ENCODE measurements around the gene NHEJ1. TPM values are rescaled to one million over a fixed set of nuclear protein-coding genes. Genes with fewer than 3 reads are reported as not detected.

Gene NHEJ1
- total RNA-seq, 1 experiment from 2014 or later, result 16.7 TPM

- no TSS peak for BruUV-seq (replicated peaks)
- CTCF ChIA-PET, result no interaction called here
- H3K4me1 ChIP-seq (ENCODE audit: insufficient read depth, low read length), result peaks cover 17% of the 10 kb centered on the region
- no peaks in the 10 kb centered on the region for H3K9me3 ChIP-seq (ENCODE audit: low read length)
- H4K20me1 ChIP-seq (ENCODE audit: low read length), result no peaks in the 10 kb centered on the region
- peaks cover 8% of the 10 kb centered on the region; the same call in 1 of the 2 replicates for H3K27me3 ChIP-seq (ENCODE audit: low read length)
- H3K4me3 ChIP-seq (ENCODE audit: low read length), result no peak overlapping the region
- no peak overlapping the region; the same call in 1 of the 2 replicates for H3K4me2 ChIP-seq (ENCODE audit: low read length)
- POLR2A ChIA-PET (ENCODE audit: unreplicated experiment), result no interaction called here
- DNase-seq (peak; percentile 66), ATAC-seq (peak; percentile 54)
- TF ChIP-seq EZH2 (IDR thresholded peaks at IDR 0.05; ENCODE audit: low read length, unreplicated experiment), result no peak
- TF ChIP-seq CTCF (conservative IDR thresholded peaks at IDR 0.05; ENCODE audit: low read depth, low read length), result no peak
- TF ChIP-seq EZH2phosphoT487 (IDR thresholded peaks at IDR 0.05; ENCODE audit: borderline replicate concordance, low read length), result no peak
- no peaks in the 10 kb centered on the region for H3F3A ChIP-seq (ENCODE audit: low read length, unreplicated experiment)
- no peaks in the 10 kb centered on the region for H3K36me3 ChIP-seq (ENCODE audit: low read depth, low read length)
- no peaks in the 10 kb centered on the region for H3K79me2 ChIP-seq (ENCODE audit: low read length)
- intact Hi-C loops (cut with micrococcal nuclease), result no loop called here
- no peak overlapping the region for H2AFZ ChIP-seq (ENCODE audit: low read length)
- H3K27ac ChIP-seq (ENCODE audit: low read length), result peak overlapping the region; percentile 14; the same call in 1 of the 2 replicates
- no peak overlapping the region for H3K9ac ChIP-seq (ENCODE audit: low read length)
- H3K9me2 ChIP-seq (replicated peaks; ENCODE audit: low read length), result no peaks in the 10 kb centered on the region
Observed at GRCh38 chr2:219049282-219049681, 111.3 kb downstream of the NHEJ1 start.

DNA sequence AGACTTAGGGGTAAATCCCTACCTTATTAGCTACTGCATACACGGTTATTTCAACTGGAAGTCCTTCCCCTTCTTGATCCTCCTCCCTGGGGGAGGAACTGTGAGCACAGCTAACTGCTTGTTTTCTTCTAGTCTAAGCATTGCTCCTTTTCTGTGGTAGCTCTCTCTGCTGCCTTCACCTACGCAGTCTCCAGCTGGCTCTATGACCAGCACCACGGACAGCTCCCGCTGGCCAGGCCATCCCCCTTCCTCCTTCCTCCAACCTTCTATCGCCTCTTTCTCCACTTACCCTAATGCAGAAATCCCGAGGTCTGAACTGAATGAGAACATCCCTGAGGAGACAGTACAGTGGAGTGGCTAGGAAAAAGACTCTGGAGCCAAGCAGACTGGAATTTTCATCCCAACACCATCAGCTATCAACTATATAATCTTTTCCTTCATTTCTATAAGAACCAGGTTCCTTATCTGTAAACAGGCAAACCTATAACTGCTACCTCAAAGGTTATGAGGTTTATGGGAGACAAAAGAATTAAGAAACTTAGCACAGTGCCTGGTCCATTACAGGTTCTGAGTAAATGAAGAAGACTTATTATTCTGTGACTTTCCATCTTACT is 114.6 kb downstream of the NHEJ1 start:
- Histone ChIP-seq H3K79me2 (ENCODE audit: low read length) (no peaks in the 10 kb centered on the region), H3K36me3 (ENCODE audit: low read depth, low read length) (no peaks in the 10 kb centered on the region), H3K9me3 (ENCODE audit: low read length) (no peaks in the 10 kb centered on the region), H3K4me2 (ENCODE audit: low read length) (no peak overlapping the region), H2AFZ (ENCODE audit: low read length) (no peak overlapping the region), H3K4me3 (ENCODE audit: low read length) (no peak overlapping the region), H3K27me3 (ENCODE audit: low read length) (peaks cover 29% of the 10 kb centered on the region), H3K4me1 (ENCODE audit: insufficient read depth, low read length) (peaks cover 17% of the 10 kb centered on the region), H3K27ac (ENCODE audit: low read length) (no peak overlapping the region), H3K9me2 (replicated peaks; ENCODE audit: low read length) (no peaks in the 10 kb centered on the region), H3K9ac (ENCODE audit: low read length) (no peak overlapping the region), H4K20me1 (ENCODE audit: low read length) (no peaks in the 10 kb centered on the region), H3F3A (ENCODE audit: low read length, unreplicated experiment) (no peaks in the 10 kb centered on the region)
- ChIA-PET POLR2A (ENCODE audit: unreplicated experiment) (no interaction called here), CTCF (interaction anchor here (1.2 kb wide), 1 partner anchor 16 kb away, joined by 4 read pairs; no protein-coding TSS in a partner anchor)
- no peak for TF ChIP-seq CTCF (conservative IDR thresholded peaks at IDR 0.05; ENCODE audit: low read depth, low read length)
- TF ChIP-seq EZH2phosphoT487 (IDR thresholded peaks at IDR 0.05; ENCODE audit: borderline replicate concordance, low read length), result no peak
- TF ChIP-seq EZH2 (IDR thresholded peaks at IDR 0.05; ENCODE audit: low read length, unreplicated experiment), result no peak
- no TSS peak for BruUV-seq (replicated peaks)
- intact Hi-C loops (cut with micrococcal nuclease), result no loop called here
- DNase-seq (peak; percentile 59), ATAC-seq (peak; percentile 53)

GRCh38 chr2:219042750-219043149 is 117.9 kb downstream of the NHEJ1 start:
- Histone ChIP-seq H3K4me3 (ENCODE audit: low read length) (no peak overlapping the region), H3K27ac (ENCODE audit: low read length) (no peak overlapping the region), H3K4me2 (ENCODE audit: low read length) (no peak overlapping the region), H3F3A (ENCODE audit: low read length, unreplicated experiment) (peaks cover under 1% of the 10 kb centered on the region), H4K20me1 (ENCODE audit: low read length) (no peaks in the 10 kb centered on the region), H3K27me3 (ENCODE audit: low read length) (peaks cover 36% of the 10 kb centered on the region), H3K79me2 (ENCODE audit: low read length) (no peaks in the 10 kb centered on the region), H3K4me1 (ENCODE audit: insufficient read depth, low read length) (peaks cover 13% of the 10 kb centered on the region), H2AFZ (ENCODE audit: low read length) (no peak overlapping the region), H3K9me3 (ENCODE audit: low read length) (no peaks in the 10 kb centered on the region), H3K9ac (ENCODE audit: low read length) (no peak overlapping the region), H3K36me3 (ENCODE audit: low read depth, low read length) (no peaks in the 10 kb centered on the region), H3K9me2 (replicated peaks; ENCODE audit: low read length) (no peaks in the 10 kb centered on the region)
- ATAC-seq (no peak), DNase-seq (no peak)
- BruUV-seq (replicated peaks), result no TSS peak
- ChIA-PET CTCF (interaction anchor here (0.9 kb wide), 1 partner anchor 13 kb away, joined by 3 read pairs; no protein-coding TSS in a partner anchor), POLR2A (ENCODE audit: unreplicated experiment) (interaction anchor here (0.5 kb wide), 1 partner anchor 191 kb away, joined by 3 read pairs; no protein-coding TSS in a partner anchor)
- TF ChIP-seq CTCF (conservative IDR thresholded peaks at IDR 0.05; ENCODE audit: low read depth, low read length), result no peak
- no peak for TF ChIP-seq EZH2phosphoT487 (IDR thresholded peaks at IDR 0.05; ENCODE audit: borderline replicate concordance, low read length)
- TF ChIP-seq EZH2 (IDR thresholded peaks at IDR 0.05; ENCODE audit: low read length, unreplicated experiment), result no peak
- intact Hi-C loops (cut with micrococcal nuclease), result no loop called here

All from PC-3 (cell line).